HG03159 (cell line): Measurements from ENCODE around the gene DNAH14.
"Not testable (repeated sequence)": the region's sequence is repeated elsewhere in the genome, so short reads cannot be mapped to it uniquely, and the experiment has no call there.

Source experiments
- ATAC-seq: cut with Tn5 transposase; IDR thresholded peaks from one replicate; pipeline ENCODE4 v1.9.1; 2021; ENCODE audit warnings: mild to moderate bottlenecking, moderate library complexity; ENCODE audit not compliant: unreplicated experiment

The DNAH14 gene

DNA sequence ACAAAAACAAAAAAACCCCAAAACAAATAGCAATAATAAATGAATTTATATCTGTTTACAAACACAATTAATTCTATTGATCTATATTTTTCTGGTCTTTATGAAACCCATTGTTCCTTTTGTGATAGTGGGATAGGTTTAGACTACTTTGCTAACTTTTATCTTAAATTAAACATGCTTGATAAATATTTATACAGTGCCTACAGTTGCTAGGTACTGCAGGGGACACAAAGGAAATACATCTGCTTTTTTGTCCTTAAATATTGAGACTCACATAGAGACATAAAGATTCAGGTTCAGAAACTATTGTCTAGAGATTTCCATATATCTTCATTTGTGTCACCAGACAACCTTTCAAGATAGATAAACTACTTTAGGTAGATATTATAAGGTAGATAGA is 8.5 kb upstream of the DNAH14 start:
- ATAC-seq, result no peak

DNA sequence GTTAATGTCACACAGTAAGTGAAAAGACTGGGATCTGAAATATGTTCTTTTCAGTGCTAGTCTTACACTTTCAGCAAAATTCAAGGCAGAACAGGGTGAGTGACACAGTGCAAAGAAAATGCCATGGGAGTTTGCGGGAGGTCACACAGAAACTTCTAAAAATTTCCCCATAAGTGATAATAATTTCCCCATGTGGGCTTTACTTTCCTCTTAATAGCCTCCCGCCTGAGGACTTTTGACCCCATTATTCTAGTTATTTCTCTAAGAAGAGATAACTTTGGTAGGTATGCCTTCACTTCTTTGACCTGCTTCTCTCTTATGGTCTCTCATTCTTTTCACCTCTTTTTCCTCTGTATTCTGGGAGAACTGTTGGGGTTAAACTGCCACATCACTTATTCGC is 8.1 kb upstream of the DNAH14 start:
- ATAC-seq, result no peak

DNA sequence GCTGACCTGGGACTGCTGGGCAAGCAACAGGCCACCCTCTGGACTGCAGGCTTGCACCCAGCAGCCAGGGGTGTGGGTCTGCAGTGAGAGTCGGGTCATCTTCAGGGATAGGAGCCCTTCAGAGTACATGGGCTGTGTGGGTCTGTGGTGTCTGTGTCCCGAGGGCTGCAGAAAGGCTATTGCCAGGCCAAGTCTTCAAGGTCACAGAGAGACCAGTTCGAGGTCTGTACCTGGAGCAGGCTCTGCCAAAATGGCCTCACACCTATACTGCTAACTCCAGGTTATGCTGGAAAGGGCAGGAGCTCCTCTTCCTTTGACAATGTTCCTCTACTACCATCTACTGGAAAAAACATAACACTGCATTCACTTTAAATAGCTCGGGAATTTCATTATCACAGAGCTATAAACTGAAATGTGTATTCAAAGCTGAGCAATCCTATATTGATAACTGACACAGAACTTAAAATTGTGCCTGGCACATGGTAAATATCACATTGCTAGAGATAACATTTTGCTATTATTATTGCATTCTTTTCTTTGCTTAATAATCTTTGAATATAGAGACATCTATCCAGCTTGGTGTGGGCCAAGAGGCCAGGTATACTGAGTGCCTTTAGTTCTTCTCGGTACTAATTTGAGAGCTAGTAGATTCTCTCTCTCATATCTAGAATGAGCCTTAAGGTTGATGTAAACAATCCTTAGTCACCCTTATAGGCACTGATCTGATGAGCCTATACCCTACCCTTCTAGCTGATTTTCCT is 6.9 kb upstream of the DNAH14 start:
- ATAC-seq, result no peak

DNA sequence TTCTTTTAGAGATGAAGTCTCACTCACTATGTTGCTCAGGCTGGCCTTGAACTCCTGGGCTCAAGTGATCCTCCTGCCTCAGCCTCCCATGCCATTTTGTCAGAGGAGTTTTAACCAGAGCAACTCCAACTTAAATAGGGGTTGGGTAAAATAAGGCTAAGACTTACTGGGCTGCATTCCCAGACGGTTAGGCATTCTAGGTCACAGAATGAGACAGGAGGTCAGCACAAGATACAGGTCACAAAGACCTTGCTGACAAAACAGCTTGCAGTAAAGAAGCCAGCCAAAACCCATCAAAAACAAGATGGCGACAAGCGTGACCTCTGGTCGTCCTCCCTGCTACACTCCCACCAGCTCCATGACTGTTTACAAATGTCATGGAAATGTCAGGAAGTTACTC is 5.7 kb upstream of the DNAH14 start:
- no peak for ATAC-seq

DNA sequence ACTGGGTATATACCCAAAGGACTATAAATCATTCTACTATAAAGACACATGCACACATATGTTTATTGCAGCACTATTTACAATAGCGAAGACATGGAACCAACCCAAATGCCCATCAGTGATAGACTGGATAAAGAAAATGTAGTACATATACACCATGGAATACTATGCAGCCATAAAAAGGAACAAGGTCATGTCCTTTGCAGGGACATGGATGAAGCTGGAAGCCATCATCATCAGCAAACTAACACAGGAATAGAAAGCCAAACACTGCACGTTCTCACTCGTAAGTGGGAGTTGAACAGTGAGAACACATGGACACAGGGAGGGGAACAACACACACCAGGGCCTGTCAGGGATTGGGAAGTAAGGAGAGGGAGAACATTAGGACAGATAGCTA is 1.8 kb upstream of the DNAH14 start:
- not testable (repeated sequence) for ATAC-seq

DNA sequence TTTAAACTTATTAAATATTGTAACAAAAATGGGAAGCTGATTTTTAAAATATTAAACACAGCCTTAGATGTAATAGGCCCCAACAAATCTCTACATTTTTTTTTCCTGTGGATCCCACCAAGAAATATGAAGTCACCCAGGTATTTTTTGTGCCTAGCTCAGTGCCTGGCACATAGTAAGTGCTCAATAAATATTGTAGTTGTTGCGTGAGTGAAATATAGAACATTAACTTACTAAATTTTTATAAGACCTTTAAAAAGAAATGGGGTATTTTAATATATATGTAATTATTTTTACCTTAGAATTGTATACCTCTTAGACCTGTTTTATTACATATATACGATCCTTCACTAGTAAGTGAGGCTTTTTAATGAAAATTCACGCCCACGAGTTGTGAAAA is 569 bp upstream of the DNAH14 start:
- no peak for ATAC-seq

DNA sequence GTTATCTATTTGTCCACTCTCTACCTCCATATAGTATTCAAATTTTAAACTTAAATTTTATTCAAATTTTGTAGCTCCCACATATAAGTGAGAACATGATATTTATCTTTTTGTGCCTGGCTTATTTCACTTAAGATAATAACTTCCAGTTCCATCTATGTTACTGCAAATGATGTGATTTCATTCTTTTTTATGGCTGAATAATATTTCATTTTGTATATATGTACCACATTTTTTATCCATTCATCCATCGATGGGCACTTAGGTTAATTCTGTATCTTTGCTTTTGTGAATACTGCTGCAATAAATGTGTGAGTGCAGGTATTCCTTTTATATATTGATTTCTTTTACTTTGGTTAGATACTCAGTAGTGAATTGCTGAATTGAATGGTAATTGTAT is 2.1 kb downstream of the DNAH14 start:
- ATAC-seq, result no peak

DNA sequence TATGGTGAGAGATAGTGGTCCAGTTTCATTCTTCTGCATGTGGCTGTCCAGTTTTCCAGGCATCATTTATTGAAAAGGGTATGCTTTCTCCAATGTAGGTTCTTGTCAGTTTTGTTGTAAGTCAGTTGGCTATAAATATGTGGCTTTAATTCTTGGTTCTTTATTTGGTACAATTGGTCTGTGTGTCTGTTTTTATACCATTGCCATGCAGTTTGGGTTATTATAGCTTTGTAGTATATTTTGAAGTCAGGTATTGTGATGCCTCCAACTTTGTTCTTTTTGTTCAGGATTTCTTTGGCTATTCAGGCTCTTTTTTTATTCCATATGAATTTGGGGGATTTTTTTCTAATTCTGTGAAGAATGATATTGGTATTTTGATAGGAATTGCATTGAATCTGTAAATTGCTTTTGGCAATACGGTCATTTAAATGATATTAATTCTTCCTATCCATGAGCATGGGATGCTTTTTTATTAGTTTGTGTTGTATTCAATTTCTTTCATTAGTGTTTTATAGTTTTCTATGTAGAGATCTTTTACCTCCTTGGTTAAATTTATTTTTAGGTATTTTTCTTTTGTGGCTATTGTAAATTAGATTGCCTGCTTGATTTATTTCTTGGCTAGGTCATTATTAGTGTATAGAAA is 3.3 kb downstream of the DNAH14 start:
- ATAC-seq, result no peak

DNA sequence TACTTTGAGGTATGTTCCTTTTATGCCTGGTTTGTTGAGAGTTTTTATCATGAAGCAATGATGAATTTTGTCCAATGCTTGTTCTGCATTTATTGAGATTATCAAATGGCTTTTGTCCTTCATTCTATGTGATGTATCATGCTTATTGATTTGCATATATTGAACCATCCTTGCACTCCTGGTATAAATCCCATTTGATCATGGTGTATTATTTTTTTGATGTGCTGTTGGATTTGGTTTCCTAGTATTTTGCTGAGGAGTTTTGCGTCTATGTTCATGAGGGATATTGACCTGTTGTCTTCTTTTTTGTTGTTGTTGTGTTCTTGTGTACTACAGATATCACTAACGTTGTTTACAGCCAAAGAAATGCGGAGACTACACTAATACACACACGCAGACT is 4.1 kb downstream of the DNAH14 start:
- ATAC-seq, result no peak

DNA sequence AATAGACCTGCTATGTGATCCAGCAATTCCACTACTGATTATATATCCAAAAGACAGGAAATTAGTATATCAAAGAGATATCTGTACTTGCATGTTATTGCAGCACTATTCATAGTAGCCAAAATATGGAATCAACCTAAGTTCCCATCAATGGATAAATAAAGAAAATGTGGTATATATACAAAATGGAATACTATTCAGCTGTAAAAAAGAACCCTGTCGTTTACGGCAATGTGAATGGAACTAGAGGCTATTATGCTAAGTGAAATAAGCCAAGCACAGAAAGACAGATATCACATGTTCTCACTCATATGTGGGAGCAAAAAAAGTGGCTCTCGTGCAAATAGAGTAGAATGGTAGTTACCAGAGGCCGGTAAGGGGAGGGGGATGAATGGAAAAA is 9.2 kb downstream of the DNAH14 start:
- no peak for ATAC-seq

DNA sequence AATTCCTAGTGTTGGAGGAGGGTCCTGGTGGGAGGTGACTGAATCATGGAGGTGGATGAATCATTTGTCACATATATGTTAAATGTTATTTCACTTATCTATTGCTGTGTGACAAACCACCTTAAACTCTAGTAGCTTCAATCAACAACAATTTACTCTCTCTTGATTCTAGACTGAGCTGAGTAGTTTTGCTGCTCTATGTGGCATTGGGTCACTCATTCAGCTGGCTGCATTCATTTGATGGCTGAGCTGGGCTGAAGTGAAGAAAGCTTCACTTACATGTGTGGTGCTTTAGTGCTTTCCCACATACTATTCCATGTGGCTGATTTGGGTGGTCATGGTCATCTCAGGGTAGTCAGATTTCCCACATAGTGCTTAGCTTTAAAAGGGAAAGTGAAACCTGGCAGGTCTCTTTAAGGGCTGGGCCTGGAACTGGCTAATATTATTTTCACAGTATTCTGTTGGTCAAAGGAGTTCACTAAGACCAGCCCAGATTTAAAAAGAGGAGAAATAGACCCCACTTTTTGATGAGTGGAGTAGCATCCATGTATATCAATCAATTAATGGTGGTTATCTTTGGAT is 10.5 kb downstream of the DNAH14 start:
- ATAC-seq, result no peak

DNA sequence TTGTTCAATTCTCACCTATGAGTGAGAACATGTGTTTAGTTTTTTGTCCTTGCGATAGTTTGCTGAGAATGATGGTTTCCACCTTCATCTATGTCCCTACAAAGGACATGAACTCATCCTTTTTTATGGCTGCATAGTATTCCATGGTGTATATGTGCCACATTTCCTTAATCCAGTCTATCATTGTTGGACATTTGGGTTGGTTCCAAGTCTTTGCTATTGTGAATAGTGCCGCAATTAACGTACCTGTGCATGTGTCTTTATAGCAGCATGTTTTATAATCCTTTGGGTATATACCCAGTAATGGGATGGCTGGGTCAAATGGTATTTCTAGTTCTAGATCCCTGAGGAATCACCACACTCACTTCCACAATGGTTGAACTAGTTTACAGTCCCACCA is 11.3 kb downstream of the DNAH14 start:
- ATAC-seq, result not testable (repeated sequence)

DNA sequence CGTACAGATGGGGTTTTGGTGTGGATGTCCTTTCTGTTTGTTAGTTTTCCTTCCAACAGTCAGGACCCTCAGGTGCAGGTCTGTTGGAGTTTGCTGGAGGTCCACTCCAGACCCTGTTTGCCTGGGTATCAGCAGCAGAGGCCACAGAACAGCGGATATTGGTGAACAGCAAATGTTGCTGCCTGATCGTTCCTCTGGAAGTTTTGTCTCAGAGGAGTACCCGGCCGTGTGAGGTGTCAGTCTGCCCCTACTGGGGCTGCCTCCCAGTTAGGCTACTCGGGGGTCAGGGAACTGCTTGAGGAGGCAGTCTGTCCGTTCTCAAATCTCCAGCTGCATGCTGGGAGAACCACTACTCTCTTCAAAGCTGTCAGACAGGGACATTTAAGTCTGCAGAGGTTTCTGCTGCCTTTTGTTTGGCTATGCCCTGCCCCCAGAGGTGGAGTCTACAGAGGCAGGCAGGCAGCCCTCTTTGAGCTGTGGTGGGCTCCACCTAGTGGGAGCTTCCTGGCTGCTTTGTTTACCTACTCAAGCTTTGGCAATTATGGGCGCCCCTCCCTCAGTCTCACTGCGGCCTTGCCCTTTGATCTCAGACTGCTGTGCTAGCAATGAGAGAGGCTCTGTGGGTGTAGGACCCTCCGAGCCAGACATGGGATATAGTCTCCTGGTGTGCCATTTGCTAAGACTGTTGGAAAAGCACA is 16.3 kb downstream of the DNAH14 start:
- ATAC-seq, result not testable (repeated sequence)

DNA sequence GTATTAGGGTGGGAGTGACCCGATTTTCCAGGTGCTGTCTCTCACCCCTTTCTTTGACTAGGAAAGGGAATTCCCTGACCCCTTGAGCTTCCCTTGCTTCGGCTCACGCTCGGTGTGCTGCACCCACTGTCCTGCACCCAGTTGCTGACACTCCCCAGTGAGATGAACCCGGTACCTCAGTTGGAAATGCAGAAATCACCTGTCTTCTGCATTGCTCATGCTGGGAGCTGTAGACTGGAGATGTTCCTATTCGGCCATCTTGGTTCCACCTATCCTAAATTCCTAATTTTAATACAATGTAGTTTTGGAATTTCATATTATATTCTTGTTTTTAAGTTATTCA is 16.8 kb downstream of the DNAH14 start:
- ATAC-seq, result not testable (repeated sequence)

DNA sequence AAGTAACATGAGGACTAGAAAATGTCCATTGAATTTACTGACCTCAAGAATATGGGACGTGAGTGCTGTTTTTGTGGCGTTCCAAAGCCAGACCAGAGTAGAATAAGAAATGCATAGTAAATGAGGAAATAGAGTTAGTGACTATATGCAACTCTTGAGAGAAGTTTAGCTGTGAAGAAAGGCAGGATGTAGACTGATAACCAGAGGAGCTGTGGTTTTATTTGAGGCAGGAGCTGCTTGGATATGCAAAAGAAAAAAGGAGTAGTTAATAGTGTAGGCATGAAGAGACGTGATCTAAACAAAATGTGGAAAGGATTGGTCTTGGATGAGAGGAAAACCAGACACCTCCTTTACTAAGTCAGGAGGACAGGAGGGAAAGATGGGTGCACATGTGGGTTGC is 28.2 kb downstream of the DNAH14 start:
- ATAC-seq, result no peak

DNA sequence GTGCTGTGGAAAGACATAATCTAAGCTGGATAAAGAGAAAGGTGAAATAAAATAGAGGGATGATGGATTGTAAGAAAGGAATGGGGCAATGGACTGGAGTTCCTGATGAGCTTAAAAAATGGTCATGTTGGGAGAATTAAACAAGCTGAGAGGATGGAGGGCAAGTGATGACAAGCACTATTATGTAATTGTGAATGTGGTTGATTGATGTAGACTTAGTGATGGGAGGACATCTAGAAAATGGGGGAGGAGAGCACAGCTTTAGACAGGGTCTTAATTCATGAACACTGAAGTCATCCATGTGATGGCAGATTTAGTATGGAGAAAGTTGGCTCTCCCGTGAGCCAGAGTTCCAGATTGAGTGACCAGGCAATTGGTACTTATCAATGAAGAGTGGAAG is 29.0 kb downstream of the DNAH14 start:
- no peak for ATAC-seq

DNA sequence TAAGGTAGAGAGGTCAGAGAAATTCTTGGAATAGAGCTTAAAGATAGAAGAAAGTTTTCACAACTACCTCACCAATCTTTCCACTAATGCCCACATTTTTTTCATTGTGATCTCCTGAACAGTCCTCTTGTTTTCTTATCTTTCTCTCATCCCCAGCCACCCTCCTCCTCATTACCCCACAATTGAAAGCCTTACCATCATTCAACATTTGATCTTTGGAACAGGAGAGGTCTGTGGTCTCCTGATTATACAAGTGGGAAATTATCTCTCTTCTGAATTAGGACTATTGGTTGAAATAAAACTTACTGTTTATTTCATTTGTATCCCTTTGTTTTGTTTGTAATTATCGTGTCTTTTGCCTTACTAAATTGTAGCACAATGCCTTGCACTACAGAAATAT is 29.6 kb downstream of the DNAH14 start:
- ATAC-seq, result no peak

DNA sequence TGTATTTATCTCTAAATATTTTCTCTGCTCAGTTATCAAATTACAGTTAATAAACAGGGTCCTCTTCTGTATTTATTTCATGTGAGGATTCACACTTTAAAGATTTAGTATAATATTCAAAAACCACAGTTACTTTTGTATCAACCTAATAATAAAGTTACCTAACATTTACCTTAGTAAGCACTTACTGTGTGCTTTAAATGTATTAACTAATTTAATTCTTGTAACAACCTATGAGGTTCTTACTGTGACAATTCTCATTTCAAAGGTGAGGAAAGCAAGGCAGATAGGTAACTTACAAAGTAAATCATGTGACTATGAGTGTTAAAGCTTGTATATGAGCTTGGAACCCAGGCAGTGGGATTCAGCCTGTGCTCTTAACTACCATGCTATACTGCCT is 30.2 kb downstream of the DNAH14 start:
- ATAC-seq, result no peak

DNA sequence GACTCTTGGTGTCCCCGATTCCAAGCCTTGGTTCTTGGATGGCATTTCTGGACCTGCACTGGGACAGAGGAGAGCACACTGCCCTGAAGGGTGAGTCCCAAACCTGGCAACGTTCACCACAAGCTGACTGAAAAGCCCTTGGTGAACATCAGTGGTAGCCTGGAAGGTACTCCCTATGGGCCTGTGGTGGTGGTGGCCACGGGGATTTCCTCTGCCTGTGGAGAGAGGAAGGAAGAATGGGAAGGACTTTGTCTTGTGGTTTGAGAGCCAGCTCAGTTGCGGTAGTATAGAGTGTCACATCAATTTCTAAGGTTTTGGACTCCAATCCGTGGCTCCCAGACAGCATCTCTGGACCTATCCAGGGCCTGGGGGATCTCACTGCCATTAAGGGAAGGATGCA is 50.7 kb downstream of the DNAH14 start:
- ATAC-seq, result no peak

DNA sequence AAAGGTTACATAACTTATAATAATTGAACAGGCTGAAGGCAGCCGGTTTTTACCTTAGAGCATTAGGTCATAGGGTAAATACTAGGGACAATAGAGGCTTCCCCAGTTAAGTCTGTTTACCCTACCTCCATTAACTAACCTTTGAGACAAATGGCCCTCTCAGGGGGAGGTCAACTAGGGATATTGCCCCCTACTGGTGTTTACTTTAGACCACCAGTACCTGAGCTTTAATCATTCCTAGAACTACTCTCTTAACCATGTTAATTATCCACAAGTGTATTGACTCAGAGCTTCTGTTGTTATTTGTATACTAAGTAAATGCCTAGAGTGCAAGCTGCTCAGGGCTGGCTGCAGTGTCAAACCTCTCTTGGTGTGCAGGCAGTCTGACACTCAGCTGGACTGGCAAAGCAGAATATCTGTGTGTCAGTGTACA is 52.5 kb downstream of the DNAH14 start:
- ATAC-seq, result not testable (repeated sequence)

DNA sequence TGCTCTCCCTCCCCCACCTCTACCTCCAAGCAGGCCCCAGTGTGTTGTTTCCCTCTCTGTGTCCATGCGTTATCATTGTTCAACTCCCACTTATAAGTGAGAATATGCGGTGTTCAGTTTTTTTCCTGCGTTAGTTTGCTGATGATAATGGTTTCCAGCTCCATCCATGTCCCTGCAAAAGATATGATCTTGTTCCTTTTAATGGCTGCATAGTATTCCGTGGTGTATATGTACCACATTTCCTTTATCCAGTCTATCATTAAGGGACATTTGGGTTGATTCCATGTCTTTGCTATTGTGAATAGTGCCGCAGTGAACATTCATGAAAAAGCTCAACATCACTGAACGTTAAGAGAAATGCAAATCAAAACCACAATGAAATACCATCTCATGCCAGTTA is 58.6 kb downstream of the DNAH14 start:
- ATAC-seq, result no peak

DNA sequence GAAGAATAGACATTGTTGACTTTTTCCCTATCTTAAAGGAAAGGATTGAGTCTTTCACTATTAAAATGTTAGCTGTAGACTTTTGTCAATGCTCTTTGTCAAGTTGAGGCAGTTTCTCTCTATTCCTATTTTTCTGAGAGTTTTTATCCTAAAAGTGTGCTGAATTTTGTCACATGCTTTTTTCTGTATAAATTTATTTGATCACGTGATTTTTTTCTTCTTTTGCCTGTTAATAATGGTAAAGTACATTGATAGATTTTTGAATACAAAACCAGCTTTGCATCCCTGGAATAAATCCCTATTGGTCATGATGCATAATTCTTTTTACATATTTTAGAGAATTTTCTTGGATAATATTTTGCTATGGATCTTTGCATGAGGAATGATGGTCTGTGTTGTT is 60.1 kb downstream of the DNAH14 start:
- no peak for ATAC-seq
